ENCODE measurements around the gene FAIM2. TPM values are rescaled to one million over a fixed set of nuclear protein-coding genes. Genes with fewer than 3 reads are reported as not detected.

FAIM2 gene
- total and polyA plus RNA-seq, 9 of the 15 experiments (the other 6 are each of a cell fraction or from before 2014, with no cell fraction given): 0.01 to 0.10 TPM; not detected in 7

- TF ChIP-seq SETDB1 (IDR thresholded peaks at IDR 0.05; ENCODE audit: low read length) (peak; percentile 86), ZNF23 (CRISPR knock-in tag; IDR thresholded peaks at IDR 0.05) (peak; percentile 39; the same call in 1 of the 2 replicates), ESRRA (IDR thresholded peaks at IDR 0.05; ENCODE audit: borderline replicate concordance, low read depth) (peak; percentile 60; the same call in 1 of the 2 replicates)
These were observed 34.5 kb downstream of the FAIM2 start (continued) for GRCh38 chr12:49868952-49869815.

- ChIA-PET POLR2A (interaction anchor here (0.5 to 1.0 kb wide), 5 partner anchors 9 to 127 kb away, joined by 3 to 5 read pairs (median 4); partner anchors contain the start of gene TMBIM6), CTCF (ENCODE audit: low intra/inter-chr PET ratio) (interaction anchor here (1.0 kb wide), 1 partner anchor 202 kb away, joined by 7 read pairs; no protein-coding TSS in a partner anchor)
- intact Hi-C loops (cut with micrococcal nuclease): loop anchor here (5.0 kb wide), 3 partner anchors 44 to 184 kb away; no protein-coding TSS in a partner anchor
- no peak for DNase-seq (ENCODE audit: extremely low read depth in 1 of 4, low spot score in 3 of 4)
- H3K9me1 ChIP-seq (ENCODE audit: control insufficient read depth, insufficient read depth, low read length): no peaks in the 10 kb centered on the region
- peak overlapping the region; percentile 51; the same call in 1 of the 2 replicates for H3K4me2 ChIP-seq (ENCODE audit: insufficient read depth, low read length)
- no peak for ATAC-seq
- no peak for FAIRE-seq
- H3K4me3 ChIP-seq: no peak overlapping the region
- BruUV-seq (replicated peaks): no TSS peak
- H3K9ac ChIP-seq (ENCODE audit: insufficient read depth in 1 of 2, low read depth in 2 of 2, low read length in 2 of 2): peak overlapping the region in 1 of 2 experiments; percentile 3; a peak in 1 of 4 replicates
- H3K27ac ChIP-seq (ENCODE audit: extremely low read depth, low read depth, low read length): peak overlapping the region; percentile 23; the same call in 2 of the 3 replicates
- H3K79me2 ChIP-seq (ENCODE audit: control insufficient read depth, insufficient read depth, low read length): no peaks in the 10 kb centered on the region
- no peaks in the 10 kb centered on the region for H3K36me3 ChIP-seq (ENCODE audit: control insufficient read depth, insufficient read depth, low read length)
- in situ Hi-C loops (cut with MboI): loop anchor here (5.0 kb wide), 2 partner anchors 94 to 199 kb away; partner anchors contain the start of gene AQP5
- no peaks in the 10 kb centered on the region for H4K20me1 ChIP-seq (replicated peaks; ENCODE audit: control insufficient read depth, insufficient read depth, low read length)
- peaks cover 35 to 40% of the 10 kb centered on the region in 2 experiments for H3K4me1 ChIP-seq (replicated peaks in 1 of 2; ENCODE audit: control insufficient read depth in 2 of 2, insufficient read depth in 2 of 2, low read length in 2 of 2)
- peaks cover 4 to 19% of the 10 kb centered on the region in 2 experiments; a peak in 2 of 5 replicates for H3K27me3 ChIP-seq (ENCODE audit: control insufficient read depth in 2 of 2, insufficient read depth in 2 of 2, low read length in 2 of 2)
- H2AFZ ChIP-seq (ENCODE audit: low read depth, low read length): peak overlapping the region; percentile 69
- no peaks in the 10 kb centered on the region for H3K9me3 ChIP-seq (replicated peaks; ENCODE audit: control insufficient read depth, insufficient read depth, low read depth, low read length)
- WGBS (ENCODE audit: insufficient coverage, low coverage, missing lambda C conversion rate): 61% methylated on average over 13 of the region's 16 CpGs
- TF ChIP-seq ZKSCAN1 (IDR thresholded peaks at IDR 0.05; ENCODE audit: low read depth, low read length) (peak; percentile 40; the same call in 1 of the 2 replicates), HNRNPH1 (optimal IDR thresholded peaks at IDR 0.05; ENCODE audit: low read depth, low read length) (no peak), PHF20 (IDR thresholded peaks at IDR 0.05; ENCODE audit: partially characterized antibody) (no peak), SPI1 (IDR thresholded peaks at IDR 0.05; ENCODE audit: borderline replicate concordance, low read depth, low read length) (no peak), NR1H2 (CRISPR knock-in tag; IDR thresholded peaks at IDR 0.05) (no peak), NR0B1 (IDR thresholded peaks at IDR 0.05; ENCODE audit: partially characterized antibody) (no peak), MBD1 (CRISPR knock-in tag; IDR thresholded peaks at IDR 0.05) (0 out of 2 replicates have a peak, but pooled peaks have one; percentile 25)
These were observed 35.3 kb downstream of the FAIM2 start for GRCh38 chr12:49868449-49868848.
